Ecto neural progenitor cell (in vitro differentiated cells): Measurements from ENCODE around the gene NAA80.
"Not testable (repeated sequence)": the region's sequence is repeated elsewhere in the genome, so short reads cannot be mapped to it uniquely, and the experiment has no call there.

Experiments used
- DNase-seq: peaks from one replicate; pipeline ENCODE4 v3.0.0-alpha.2; 2018; ENCODE audit warnings: low spot score

Gene NAA80

DNA sequence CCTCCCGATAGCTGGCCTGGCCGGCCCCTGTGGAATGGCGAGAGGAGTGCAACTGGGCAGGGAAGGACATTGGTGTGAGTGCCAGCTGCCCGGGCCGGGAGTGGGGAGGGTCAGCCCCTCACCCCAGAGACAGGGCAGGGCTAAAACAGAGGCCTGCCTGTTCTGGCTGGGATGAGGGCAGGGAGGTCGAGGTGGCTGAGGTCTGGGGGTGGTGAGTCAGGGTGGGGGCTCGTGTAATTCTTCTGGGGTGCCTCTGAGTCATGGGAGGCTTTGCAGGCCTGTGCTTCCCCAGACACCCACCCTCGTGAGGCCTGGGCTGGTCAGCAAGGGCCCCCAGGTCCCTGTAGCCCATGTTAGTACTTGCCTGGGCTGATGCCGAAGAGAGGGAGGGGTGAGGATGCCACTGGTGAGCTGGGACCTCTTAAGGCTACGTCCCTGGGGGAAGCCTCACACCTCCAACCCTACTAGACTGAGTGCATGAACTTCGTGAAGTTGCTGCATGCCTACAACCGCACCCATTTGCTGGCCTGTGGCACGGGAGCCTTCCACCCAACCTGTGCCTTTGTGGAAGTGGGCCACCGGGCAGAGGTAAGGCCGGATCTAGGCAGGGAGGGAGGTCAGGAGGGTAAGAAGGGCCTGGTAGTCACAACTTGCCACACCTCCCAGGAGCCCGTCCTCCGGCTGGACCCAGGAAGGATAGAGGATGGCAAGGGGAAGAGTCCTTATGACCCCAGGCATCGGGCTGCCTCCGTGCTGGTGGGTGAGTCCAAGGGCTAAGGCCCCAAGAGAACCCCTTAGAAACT, 28.6 kb downstream of the NAA80 start:
- DNase-seq = no peak

DNA sequence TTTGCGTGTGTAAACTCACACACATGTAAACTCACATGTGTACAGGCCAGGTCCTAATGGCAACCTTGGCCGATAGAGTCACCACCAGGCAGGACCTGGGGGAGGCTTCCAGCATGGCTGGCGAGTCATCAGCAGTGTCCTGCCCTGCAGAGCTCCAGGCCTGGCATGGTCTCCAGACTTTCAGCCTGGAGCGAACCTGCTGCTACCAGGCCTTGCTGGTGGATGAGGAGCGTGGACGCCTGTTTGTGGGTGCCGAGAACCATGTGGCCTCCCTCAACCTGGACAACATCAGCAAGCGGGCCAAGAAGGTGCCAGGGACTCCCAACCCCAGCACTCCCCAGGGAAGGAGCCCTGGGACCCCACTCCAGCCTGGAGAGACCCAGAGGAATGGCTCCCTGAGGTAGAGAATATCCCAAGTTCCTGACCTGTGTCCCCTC, 29.2 kb downstream of the NAA80 start:
- no peak for DNase-seq

GRCh38 chr3:50269460-50269859, 29.7 kb downstream of the NAA80 start:
- no peak for DNase-seq

GRCh38 chr3:50268703-50269451, 30.3 kb downstream of the NAA80 start, which contains the start of gene SEMA3B:
Gene SEMA3B, plus strand, starts transcription at chr3:50269147. Its CDS starts 94 bp downstream, at chr3:50269241.
- no peak for DNase-seq

DNA sequence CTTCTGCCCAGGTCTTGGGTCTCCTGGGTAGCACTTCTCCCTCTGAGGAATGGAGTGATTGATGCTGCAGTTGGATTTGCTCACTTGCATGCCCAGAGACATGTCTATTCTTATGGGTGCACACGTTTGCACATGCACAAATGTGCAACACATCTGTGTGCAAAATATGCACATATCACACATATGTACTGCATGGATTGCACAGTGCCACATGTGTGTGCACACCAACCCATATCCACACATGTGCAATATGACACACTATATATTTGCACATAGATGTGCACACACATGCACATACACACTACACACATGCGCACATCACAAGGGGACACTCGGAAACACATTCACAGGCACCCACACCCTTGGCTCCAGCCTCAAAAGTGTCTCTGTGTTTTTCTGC, 30.9 kb downstream of the NAA80 start:
- DNase-seq = no peak

GRCh38 chr3:50267280-50267913, 31.8 kb downstream of the NAA80 start:
- DNase-seq = no peak

DNA sequence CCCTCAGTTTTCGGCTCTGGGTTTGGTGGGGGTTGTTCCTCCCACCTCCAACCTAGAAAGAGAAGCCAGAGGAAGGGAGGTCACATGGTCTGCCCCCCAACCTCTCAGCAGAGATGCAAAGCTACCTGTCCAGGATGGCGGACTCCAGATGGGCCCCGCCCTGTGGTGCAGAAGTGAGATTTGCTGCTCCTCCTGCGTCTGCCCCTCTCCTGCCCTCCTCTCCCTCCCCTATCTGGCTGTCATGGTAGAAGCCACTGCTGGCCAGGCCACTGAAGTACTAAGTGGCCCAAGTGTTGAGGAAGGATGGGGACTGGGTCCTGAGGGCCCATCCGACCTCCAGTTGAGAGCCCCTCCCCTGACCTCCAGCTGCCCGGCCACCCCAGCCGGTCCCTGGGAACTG, 32.4 kb downstream of the NAA80 start:
- DNase-seq = no peak

GRCh38 chr3:50266017-50266416, 33.2 kb downstream of the NAA80 start:
- DNase-seq = no peak

- DNase-seq = no peak
Observed at GRCh38 chr3:50265571-50265970, 33.6 kb downstream of the NAA80 start.

DNA sequence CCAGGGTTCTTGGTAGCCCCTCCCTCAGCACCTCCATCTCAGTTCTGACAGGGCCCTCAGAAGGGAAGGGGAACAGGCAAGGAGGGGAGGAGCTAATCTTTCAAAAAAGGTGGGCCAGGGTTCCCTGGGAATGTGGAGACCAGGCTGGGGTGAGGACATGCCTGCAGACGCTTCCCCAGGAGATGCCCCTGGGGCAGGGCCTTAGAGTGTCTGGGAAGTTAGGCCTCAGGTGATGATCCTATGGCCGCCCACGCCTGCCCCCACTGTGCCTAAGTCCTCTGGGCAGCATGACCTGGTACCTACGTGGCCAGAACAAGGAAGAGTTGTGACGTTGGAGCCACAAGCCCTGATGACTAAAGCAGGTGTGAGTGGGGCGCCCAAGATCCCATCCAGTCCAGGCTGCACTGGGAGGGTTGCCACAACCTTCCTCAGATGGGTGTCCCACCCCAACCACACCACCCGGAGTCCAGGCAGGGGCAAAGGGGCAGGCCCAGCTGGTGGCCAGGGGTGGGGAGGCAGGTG, 34.2 kb downstream of the NAA80 start:
- DNase-seq = no peak

GRCh38 chr3:50264383-50264963, 34.7 kb downstream of the NAA80 start:
- DNase-seq = peak; percentile 91

DNA sequence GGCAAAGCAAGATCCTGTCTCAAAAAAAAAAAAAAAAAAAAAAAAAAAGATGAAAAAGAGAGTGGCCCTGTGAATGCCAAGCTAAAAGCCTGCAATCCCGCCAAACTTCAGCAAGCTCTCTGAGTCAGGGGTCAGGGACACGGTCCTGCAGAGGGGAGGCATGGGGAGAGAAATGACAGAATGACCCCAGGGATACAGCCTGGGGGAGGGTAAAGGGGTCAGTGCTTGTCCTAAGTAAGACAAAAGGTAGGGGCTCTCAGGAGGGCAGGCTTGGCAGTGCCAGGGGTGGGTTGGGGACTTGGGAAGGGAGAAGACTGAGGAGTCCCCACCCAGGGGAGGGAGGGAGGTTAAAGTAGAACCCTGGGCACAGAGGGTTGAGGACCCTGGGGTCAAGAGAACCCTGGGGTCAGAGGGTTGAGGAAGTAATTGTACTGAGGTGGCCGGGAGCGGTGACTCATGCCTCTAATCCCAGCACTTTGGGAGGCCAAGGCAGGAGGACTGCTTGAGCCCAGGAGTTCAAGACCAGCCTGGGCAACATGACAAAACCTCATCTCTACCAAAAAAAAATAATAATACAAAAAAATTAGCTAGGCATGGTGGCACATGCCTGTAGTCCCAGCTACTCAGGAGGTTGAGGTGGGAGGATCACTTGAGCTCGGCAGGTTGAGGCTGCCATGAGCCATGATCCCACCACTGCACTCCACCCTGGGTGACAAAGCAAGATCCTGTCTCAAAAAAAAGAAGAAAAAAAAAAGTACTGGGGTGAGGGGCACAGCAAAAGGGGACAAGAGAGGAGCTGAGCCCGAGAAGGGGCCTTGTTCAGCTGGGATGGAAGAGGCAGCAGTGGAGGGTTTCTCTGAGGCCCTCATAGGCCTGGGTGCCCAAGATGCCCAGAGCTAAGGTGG, 35.5 kb downstream of the NAA80 start:
- DNase-seq = no peak

GRCh38 chr3:50262778-50263177, 36.4 kb downstream of the NAA80 start:
- no peak for DNase-seq

DNA sequence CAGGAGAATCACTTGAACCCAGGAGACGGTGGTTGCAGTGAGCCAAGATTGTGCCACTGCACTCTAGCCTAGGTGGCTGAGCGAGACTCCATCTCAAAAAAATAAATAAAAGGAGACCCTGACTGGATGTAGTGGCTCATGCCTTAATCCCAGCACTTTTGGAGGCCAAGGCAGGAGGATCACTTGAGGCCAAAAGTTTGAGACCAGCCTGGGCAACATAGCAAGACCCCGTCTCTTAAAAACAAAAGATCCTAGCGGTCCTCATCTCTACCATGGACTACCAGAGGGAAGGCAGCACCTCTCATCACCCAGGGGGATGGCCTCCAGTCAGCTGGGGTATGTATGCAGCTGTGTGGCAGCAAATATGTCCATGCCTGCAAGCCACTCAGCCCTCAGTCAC, 37.0 kb downstream of the NAA80 start:
- DNase-seq = not testable (repeated sequence)

DNA sequence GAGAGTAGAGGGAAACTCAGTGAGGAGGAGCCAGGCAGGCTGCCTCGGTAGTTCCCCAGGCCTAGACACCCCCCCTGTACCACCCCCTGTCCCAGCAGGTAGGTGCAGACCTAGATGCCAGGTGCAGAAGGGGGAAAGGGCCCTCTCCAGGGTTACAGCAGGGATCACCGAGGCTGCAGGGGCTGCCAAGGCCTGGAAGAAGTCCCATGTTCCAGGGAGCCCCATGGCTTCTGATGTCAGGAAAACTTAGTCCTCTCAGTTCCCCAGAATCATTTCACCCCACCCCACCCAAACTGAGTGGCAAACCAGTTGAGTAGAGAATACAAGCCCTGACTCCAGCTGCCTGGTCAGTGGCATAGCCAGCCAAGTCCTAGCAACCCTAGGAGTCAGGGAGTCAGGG, 37.7 kb downstream of the NAA80 start:
- DNase-seq = no peak

- no peak for DNase-seq
Observed at GRCh38 chr3:50260942-50261441, 38.2 kb downstream of the NAA80 start.

- peak; percentile 98 for DNase-seq
Observed at GRCh38 chr3:50260027-50260941, 38.9 kb downstream of the NAA80 start.

GRCh38 chr3:50259432-50260026, 39.7 kb downstream of the NAA80 start:
- DNase-seq = no peak

DNA sequence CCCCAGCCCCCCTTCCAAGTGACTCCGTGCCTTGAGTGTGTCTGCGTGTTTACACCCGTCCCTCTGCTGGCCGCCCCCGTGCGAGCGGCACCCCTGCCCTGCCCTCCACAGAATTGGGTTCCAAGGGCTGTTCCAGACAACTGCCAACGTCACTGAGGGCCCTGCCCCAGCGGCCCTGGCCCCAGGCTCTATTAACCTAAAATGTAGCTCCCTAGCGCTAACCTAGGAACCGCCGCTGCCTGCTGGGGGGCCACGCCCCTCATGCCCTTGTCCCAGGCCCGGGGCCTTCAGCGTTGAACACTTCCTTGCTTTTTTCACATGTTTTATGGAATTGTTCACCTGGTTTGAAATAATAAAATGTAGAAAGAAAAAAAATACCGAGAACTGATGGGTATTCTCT, 40.2 kb downstream of the NAA80 start:
- DNase-seq = no peak
